Stomach (tissue), 9 donors: ENCODE results near the gene RHBDL3. TPM values are rescaled to one million over a fixed set of nuclear protein-coding genes. Genes with fewer than 3 reads are reported as not detected.

ENCODE experiments used
- DNase-seq, 2 donors: peaks; one replicate each; pipeline versions ENCODE4 v3.0.0 to v3.0.0-alpha.2; 2013 to 2019
- H3K27ac ChIP-seq, 5 donors: fragments of 200-600 bp in 4 of 5; sonication (generic) in 4 of 5; one replicate each; pipeline ENCODE4 v1.5.1; 2013 to 2019; ENCODE audit warnings: mild to moderate bottlenecking in 1 of 5, moderate library complexity in 1 of 5
- H3K27me3 ChIP-seq, 3 donors: fragments of 200-600 bp; sonication (generic); one replicate each; pipeline ENCODE4 v1.5.1; 2017 to 2019; ENCODE audit warnings: mixed run types in 1 of 3
- H3K36me3 ChIP-seq, 4 donors: fragments of 200-600 bp; sonication (generic); 1 replicate in 3 of 4; 2 replicates in 1 of 4; pipeline ENCODE4 v1.5.1; 2016 to 2019
- H3K4me1 ChIP-seq, 4 donors: fragments of 200-600 bp; sonication (generic); one replicate each; pipeline ENCODE4 v1.5.1; 2016 to 2019
- H3K4me3 ChIP-seq, 4 donors: fragments of 200-600 bp; sonication (generic) in 3 of 4; one replicate each; pipeline ENCODE4 v1.5.1; 2016 to 2019; ENCODE audit warnings: mild to moderate bottlenecking in 1 of 4
- H3K9me3 ChIP-seq, 4 donors: fragments of 200-600 bp; sonication (generic); one replicate each; pipeline ENCODE4 v1.5.1; 2016 to 2019
- EP300 ChIP-seq: sonication (generic); formaldehyde crosslinking; IDR thresholded peaks from one replicate; pipeline ENCODE4 v1.6.1; 2017; ENCODE audit warnings: antibody characterized with exemption
- POLR2A ChIP-seq, 4 donors: fragments of 450-650 bp; IDR thresholded peaks; one replicate each; pipeline ENCODE4 v1.6.1; 2016; ENCODE audit warnings: antibody characterized with exemption in 4 of 4, control low read depth in 2 of 4, mild to moderate bottlenecking in 1 of 4, moderate library complexity in 1 of 4
- POLR2AphosphoS5 ChIP-seq, 3 donors: sonication (generic); formaldehyde crosslinking; IDR thresholded peaks; one replicate each; pipeline ENCODE4 v1.6.1; 2016; ENCODE audit warnings: antibody characterized with exemption in 3 of 3
- WGBS, 5 donors: extraction: QIAGEN DNeasy Blood & Tissue Kit in 3 of 5; methylation state at CpG; one replicate each; pipeline versions ENCODE4 v1.1.5 to v1.1.7; 2013 to 2018; 5-methylcytosine and 5-hydroxymethylcytosine counted together
- intact Hi-C: fragments of 100-400 bp; cut with DNase I; formaldehyde crosslinking; loops from one replicate; pipeline ENCODE4 v1.15.1; 2023; ENCODE audit warnings: low total_unique reads
- polyA plus RNA-seq, 3 donors: library from polyadenylated mRNA; stranded (reverse); fragments of 200-250 nt; gene quantifications; one replicate each; pipeline ENCODE4 v1.2.3, GENCODE V29; 2013
- total RNA-seq, 5 donors: library from RNA; depleted of rRNA; stranded (reverse); fragments of >200 nt; gene quantifications; one replicate each; pipeline versions ENCODE4 v1.1.0 to v1.2.3, GENCODE V29; 2014 to 2016
- TF ChIP-seq, protein P1 (sequence below), 7 experiments: fragments of 450-650 bp in 4 of 7; fragments of 200-600 bp in 3 of 7; sonication (generic) in 3 of 7; IDR thresholded peaks; one replicate each; pipeline ENCODE4 v1.5.1; 2016 to 2019; ENCODE audit warnings: antibody characterized with exemption in 7 of 7, control low read depth in 2 of 7, mild to moderate bottlenecking in 1 of 7
- donor health status: healthy with polysubstance abuse.
- donor health status: Bipolar disorder and iron deficiency.
- donor health status: healthy.

RHBDL3 gene
- total and polyA plus RNA-seq, 8 donors = 0.31 to 15.2 (median 1.8) TPM; not detected in 2

DNA sequence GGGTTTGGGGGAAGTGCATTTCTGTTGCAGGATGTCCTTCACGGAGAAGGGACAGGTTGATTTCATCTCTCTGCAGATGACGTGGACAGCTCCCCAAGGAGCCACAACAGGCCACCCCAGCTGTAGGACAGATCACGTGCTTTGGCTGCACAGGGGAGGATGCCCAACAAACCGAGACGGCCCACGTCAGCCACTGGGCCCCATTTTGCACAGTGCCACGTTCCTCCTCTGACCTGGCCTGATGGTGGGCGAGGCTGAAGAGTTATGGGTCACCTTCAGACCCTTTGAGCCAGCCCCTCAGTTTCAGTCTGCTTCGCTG lies 9.0 kb upstream of the RHBDL3 start:
- no peak for DNase-seq
- Histone ChIP-seq H3K4me3 (no peak overlapping the region), H3K27ac (no peak overlapping the region), H3K36me3 (no peaks in the 10 kb centered on the region), H3K4me1 (peaks cover 0 to 18% (median 17%) of the 10 kb centered on the region in 4 donors), H3K9me3 (no peaks in the 10 kb centered on the region), H3K27me3 (no peaks in the 10 kb centered on the region)
- intact Hi-C loops = no loop called here
- TF ChIP-seq, protein P1, sequence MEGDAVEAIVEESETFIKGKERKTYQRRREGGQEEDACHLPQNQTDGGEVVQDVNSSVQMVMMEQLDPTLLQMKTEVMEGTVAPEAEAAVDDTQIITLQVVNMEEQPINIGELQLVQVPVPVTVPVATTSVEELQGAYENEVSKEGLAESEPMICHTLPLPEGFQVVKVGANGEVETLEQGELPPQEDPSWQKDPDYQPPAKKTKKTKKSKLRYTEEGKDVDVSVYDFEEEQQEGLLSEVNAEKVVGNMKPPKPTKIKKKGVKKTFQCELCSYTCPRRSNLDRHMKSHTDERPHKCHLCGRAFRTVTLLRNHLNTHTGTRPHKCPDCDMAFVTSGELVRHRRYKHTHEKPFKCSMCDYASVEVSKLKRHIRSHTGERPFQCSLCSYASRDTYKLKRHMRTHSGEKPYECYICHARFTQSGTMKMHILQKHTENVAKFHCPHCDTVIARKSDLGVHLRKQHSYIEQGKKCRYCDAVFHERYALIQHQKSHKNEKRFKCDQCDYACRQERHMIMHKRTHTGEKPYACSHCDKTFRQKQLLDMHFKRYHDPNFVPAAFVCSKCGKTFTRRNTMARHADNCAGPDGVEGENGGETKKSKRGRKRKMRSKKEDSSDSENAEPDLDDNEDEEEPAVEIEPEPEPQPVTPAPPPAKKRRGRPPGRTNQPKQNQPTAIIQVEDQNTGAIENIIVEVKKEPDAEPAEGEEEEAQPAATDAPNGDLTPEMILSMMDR (IDR thresholded peaks at IDR 0.05) = no peak
- TF ChIP-seq POLR2A (IDR thresholded peaks at IDR 0.05) (no peak), POLR2AphosphoS5 (IDR thresholded peaks at IDR 0.05) (no peak), EP300 (no peak)
- WGBS, 5 donors = 61 to 82% (median 72%) methylated on average over 4 to 9 of the region's 9 CpGs

DNA sequence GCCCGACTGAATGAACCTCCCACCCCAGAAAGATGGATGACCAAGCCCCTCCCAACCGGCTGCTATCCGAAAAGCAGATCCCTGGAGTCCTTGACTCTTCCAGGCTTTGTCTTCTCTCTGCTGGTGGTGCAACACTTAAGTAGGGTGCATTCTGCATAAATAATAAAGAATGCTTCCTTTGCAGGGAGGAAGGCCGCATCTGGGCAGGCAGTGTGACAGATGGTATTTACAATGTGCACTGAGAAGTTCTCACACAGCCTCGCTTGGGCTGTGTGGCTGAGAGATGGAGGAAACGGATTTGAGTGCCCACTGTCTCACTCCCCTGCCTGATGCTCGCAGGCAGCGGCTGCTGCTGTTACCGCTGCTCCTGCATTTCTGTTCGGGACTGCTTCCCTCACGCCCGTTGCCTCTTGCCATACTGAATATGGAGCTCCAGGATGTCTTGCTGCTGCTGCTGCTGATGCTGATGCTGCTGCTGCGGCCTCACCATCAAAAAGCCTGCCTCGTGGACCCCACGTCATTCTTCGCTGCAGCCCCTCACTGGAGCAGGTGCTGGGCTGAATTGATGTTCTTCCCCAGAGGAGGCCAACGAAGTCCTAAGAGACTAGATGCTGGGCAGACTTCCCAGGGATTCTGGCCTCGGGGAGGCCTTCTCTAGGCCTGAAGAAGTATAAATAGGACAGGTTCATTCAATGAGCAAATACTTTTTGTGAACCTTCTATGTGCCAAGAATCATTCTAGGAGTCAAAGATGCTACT lies 7.1 kb upstream of the RHBDL3 start:
- intact Hi-C loops = no loop called here
- 76 to 81% (median 77%) methylated on average over 18 of the region's 18 CpGs for WGBS, 5 donors
- no peak for DNase-seq

DNA sequence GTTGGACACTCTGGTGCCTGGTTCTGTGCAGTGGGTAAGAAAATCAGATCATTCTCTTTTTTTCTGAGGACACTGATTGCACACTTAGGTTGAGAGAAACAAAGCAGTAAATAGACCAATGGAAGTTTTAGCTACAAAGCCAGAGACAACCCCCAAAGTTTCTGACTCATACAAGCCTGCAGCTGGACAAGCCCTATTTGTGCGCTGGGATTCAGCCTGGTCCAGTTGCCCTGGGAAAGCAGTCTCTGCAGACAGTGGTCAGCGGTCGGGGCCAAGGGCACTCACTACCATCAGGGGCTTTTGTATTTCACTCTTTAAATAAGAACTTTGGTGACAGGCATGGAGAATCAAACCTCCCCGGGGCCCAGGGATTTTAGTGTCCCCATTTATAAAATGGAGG lies 6.0 kb upstream of the RHBDL3 start:
- peaks cover 0 to 24% (median 22%) of the 10 kb centered on the region in 4 donors for H3K4me1 ChIP-seq
- WGBS, 5 donors = 71 to 83% (median 73%) methylated on average over 4 of the region's 4 CpGs
- DNase-seq = no peak
- intact Hi-C loops = no loop called here
- TF ChIP-seq POLR2AphosphoS5 (IDR thresholded peaks at IDR 0.05) (no peak), EP300 (no peak), POLR2A (IDR thresholded peaks at IDR 0.05) (no peak)
- TF ChIP-seq, protein P1 (IDR thresholded peaks at IDR 0.05) = no peak
- H3K4me3 ChIP-seq = no peak overlapping the region
- H3K27me3 ChIP-seq = peaks cover 0 to 11% (median 0%) of the 10 kb centered on the region in 3 donors
- H3K9me3 ChIP-seq = no peaks in the 10 kb centered on the region
- no peak overlapping the region for H3K27ac ChIP-seq
- no peaks in the 10 kb centered on the region for H3K36me3 ChIP-seq

More for the DNA sequence above, 7.1 kb upstream of the RHBDL3 start:
- no peaks in the 10 kb centered on the region for H3K36me3 ChIP-seq
- TF ChIP-seq, protein P1 (IDR thresholded peaks at IDR 0.05) = no peak
- TF ChIP-seq POLR2A (IDR thresholded peaks at IDR 0.05) = no peak
- TF ChIP-seq EP300 = no peak
- no peak for TF ChIP-seq POLR2AphosphoS5 (IDR thresholded peaks at IDR 0.05)
- peaks cover 0 to under 1% (median 0%) of the 10 kb centered on the region in 3 donors for H3K27me3 ChIP-seq
- H3K4me3 ChIP-seq = no peak overlapping the region
- no peak overlapping the region for H3K27ac ChIP-seq
- H3K4me1 ChIP-seq = peaks cover 0 to 22% (median 20%) of the 10 kb centered on the region in 4 donors
- H3K9me3 ChIP-seq = no peaks in the 10 kb centered on the region

DNA sequence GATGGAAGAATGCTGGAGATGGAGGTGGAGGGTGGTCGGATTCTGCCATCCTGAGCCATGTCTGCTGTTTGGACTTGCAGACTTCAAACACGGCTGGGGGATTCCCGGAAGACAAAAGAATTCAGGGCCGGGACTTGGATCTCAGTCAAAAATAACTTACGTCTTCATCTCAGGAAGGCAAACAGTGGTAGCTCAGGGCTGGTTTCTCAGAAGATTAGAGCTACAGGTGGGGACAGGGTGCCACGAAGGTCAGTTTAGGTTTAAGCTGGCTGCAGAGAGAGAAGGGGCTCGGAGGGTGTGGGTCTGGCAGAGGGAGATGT lies 4.3 kb upstream of the RHBDL3 start:
- WGBS, 5 donors = 21 to 28% (median 26%) methylated on average over 7 of the region's 7 CpGs

More for the DNA sequence above, 4.3 kb upstream of the RHBDL3 start:
- DNase-seq = no peak
- Histone ChIP-seq H3K4me1 (peaks cover 8 to 29% (median 28%) of the 10 kb centered on the region in 4 donors), H3K9me3 (no peaks in the 10 kb centered on the region), H3K4me3 (no peak overlapping the region), H3K36me3 (no peaks in the 10 kb centered on the region), H3K27ac (no peak overlapping the region), H3K27me3 (peaks cover 0 to 25% (median 4%) of the 10 kb centered on the region in 3 donors)
- TF ChIP-seq, protein P1 (IDR thresholded peaks at IDR 0.05) = no peak
- no peak for TF ChIP-seq POLR2A (IDR thresholded peaks at IDR 0.05)
- TF ChIP-seq POLR2AphosphoS5 (IDR thresholded peaks at IDR 0.05) = no peak
- no peak for TF ChIP-seq EP300
- intact Hi-C loops = no loop called here
